Myocyte (in vitro differentiated cells): Measurements from ENCODE around the gene SLC24A4. TPM values are rescaled to one million over a fixed set of nuclear protein-coding genes. Genes with fewer than 3 reads are reported as not detected.

Experiments
- DNase-seq: peaks from one replicate; pipeline ENCODE4 v3.0.0-alpha.2; 2012; ENCODE audit warnings: low read depth
- total RNA-seq: library from RNA; depleted of rRNA; stranded (reverse); fragments of >200 nt; gene quantifications from 2 replicates; pipeline ENCODE4 v1.2.3, GENCODE V29; 2014

SLC24A4 gene
- total RNA-seq, 1 donor from 2014 or later = not detected

DNA sequence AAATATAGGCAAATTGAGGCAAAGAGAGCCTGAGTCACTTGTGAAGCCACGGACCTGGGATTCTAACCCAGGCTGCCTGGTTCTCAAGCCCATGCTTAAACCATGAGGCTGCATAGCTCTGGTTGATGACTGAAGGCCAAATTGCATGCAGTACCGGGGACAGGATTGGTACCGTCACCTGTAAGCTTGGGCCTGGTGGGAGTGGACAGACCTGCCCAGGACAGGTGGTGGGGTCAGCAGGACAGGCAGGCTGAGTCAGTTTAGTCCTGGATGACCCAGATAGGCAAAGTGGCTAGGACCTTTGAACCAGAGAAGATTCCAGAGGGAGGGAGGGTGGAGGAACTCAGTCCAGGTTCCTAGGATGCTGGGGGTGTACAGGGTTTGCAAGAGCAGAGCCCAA, 216.5 kb downstream of the SLC24A4 start:
- no peak for DNase-seq

DNA sequence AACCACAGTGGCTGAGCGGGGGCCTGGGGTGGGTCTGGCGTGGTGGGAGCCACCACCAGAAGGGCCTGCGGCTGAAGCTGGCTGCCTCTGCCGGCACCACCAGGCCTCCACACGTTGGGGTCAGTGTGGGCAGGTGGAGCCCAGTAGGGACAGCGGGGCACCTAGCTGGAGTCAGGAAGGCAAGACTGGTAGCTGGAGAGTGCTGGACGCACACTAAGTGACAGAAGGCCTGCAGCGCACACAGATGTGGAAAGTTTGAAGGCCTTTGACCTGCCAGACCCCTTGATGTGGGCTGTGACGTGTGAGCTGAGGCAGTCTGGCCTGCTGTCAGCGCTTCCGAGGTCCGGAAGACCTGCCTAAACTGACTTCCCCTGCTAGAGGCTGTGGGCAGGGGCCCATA, 216.9 kb downstream of the SLC24A4 start:
- no peak for DNase-seq

DNA sequence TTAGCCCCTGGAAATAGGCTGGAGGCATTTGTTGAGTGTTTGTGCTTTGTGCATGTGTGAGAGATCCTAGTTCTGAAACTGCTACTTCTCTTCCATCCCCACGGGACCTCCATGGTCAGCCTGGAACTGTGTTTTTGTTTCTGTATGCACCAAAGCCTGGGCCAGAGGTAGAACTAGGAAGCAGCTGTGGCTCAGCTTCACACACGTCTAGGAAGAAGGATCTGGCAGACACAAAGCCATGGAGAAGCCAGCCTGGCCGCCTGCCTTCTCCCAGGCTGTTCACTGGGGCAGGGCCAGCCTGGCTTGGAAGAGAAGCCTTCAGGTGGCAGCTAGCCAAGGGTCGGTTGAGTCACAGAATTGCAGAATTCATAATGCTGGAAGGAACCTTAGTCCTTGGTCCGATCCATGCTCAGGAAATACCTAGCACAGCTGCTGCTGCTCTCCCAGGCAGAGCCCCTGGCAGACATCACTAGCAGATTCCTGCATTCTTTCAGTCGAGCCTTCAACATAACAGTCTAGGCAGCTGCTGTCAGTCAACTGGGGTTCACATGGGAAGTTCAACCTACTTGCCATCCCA, 217.6 kb downstream of the SLC24A4 start:
- peak; percentile 95 for DNase-seq

DNA sequence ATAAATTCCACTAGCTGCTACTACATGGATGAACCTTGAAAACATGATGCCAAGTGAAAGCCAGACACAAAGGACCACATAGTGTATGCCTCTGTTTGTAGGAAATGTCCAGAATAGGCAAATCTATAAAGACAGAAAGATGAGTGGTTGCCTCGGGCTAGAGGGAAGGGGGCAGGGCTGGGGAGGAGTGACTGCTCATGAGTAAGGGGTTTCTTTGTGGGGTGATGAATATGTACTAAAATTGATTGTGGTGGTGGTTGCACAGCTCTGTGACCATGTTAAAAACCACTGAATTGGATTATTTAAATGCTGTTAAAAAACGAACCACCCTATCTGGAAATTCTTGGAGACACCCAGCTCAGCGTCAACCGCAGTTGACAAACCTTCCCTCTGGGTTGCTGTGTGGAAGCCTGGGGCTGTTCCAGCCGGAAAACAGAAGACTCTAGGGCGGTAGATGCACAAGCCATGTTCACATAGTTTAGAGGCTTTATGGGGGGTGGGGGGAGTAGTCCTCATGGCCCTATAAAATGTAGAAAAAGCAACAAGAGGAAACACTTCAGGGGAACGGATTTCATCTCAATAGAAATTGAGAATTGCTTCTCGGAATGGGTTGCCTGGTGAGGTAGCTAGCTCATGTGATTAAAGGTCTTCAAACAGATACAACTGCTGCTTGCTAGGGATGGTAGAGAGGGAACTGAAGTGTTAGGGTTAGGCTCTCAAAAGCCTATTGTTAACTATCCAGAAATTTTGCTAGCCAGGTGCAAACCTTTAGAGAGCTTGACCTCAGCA, 220.0 kb downstream of the SLC24A4 start:
- DNase-seq = no peak

DNA sequence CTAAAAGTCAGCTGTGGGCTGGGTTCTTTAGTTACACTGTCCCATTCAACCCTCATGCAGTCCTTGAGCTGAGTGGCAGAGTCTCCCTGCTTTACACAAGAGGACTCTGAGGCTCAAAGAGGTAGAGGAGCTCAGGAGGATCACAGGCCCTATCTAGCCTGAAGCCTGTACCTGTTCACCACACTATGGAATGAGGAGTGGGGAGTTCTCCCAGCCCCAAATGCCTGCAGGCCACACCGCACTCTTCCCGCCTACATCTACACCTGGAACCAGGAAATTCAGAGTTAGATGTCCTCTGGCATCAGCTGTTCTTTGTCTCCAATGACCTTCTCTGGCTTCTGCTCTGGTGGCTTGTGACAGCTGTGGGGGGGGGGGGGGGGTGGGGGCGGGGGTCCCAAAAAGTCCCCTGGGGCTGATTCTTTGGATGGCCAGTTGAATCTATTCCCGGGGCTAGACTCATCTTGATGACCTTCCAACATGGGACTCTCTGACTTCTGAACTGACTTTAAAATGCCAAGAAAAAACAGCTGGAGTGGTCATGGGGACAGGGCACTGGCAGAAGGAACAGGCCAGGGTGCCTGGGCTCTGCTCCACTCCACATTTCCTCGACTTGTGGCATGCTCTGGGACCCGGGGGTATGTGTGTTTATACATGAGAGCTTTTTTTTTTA, 221.2 kb downstream of the SLC24A4 start:
- DNase-seq = peak; percentile 56

DNA sequence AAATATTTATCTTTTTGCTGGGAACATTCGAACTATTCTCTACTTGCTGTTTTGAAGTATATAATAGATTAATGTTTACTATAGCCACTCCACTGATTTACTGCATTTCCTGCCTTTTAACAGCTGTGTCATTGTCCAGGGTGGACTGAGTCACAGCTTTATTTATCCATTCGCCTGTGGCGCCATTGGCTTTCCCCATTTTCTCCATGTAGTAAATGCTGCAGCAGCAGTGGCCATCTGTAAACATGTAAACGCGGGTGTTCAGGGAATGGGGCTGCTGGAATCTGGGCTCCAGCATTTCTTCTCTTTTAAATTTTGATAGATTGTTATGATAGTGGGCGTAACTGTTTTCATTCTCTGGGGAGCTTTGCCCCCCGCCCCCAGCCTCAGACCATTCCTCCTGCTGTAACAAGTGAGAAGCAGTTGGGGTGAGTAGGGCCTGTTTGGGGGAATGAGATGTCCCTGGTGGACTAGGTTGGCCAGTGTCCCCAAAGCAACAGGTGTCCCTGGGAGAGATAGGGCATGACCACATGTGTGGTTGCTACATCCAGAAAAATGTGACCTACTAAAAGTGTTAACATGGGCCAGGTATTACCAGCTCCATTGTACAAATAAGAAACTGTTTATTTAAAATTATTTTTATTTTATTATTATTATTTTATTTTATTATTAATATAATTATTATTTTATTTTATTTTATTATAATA, 223.5 kb downstream of the SLC24A4 start:
- DNase-seq = peak; percentile 33

DNA sequence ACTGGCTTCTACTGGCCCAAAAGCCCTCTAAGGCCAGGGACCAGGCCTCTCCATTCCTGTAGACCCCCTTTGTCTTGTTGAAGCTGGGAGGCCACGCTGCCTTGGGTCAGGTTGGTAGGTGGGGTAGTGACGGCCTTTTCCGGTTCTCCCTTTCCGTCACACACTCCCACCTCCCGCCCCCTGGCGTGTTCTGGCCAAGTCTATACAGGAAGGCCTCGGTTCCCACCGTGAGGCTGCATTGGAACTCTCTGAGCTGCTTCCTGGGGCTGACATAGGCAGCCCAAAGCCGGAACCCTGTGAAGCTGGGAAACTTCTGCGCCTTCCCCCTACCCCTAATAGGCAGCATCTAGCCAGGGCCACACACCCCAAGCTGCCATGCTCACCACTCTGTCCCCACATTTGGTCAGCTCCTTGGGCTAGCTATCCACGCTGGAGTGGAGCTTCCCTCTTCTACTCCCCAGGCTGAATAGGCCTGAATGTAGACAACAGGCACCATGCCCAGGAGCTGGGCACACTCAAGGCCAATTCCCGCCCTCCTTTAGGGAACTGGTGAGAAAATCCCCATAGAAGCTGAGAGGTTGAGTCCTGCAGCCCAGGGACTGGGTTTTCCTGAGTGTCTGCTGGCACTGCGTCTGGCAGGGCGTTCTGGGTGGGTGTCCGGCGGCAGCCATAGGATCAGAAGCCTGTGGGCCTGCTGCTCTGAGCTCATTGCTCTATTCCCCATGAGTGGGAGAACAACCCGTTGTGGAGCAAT, 226.3 kb downstream of the SLC24A4 start:
- no peak for DNase-seq

DNA sequence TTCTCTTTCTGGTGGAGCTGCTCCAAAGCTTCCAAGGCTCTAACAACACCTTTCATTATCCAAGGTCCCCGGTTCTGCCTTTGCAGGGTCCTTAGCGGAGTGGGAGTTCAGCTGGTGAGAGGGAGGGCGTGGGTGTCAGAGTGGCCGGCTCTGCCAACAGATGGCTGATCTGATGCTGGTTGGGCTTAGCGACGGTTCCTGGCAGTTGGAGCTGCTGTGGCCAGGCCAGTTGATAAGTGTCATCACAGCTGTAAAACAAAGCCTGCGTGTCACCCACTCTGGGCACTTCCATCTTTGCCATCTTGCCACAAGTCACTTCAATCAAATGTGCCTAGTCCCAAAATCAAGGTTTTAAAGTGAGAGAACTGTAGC, 226.9 kb downstream of the SLC24A4 start:
- DNase-seq = peak; percentile 49

Other genes with a start within 250 kb of the SLC24A4 start
- gene ATXN3, start 216.6 kb upstream of the SLC24A4 start, total RNA-seq = 25.2 and 42.8 TPM in 2 replicates
- gene NDUFB1, start 201.5 kb upstream of the SLC24A4 start, total RNA-seq = 511 and 521 TPM in 2 replicates
- 54.7 and 65.2 TPM in 2 replicates for gene CPSF2, start 201.2 kb upstream of the SLC24A4 start, total RNA-seq
- gene RIN3, start 190.6 kb downstream of the SLC24A4 start, total RNA-seq = 0.51 and 0.83 TPM in 2 replicates